Measurements from ENCODE around the gene GTF3C4. TPM values are rescaled to one million over a fixed set of nuclear protein-coding genes. Genes with fewer than 3 reads are reported as not detected.

Gene GTF3C4
- total RNA-seq, 1 experiment from 2014 or later = 25.1 TPM

- no peaks in the 10 kb centered on the region for H3K4me1 ChIP-seq (ENCODE audit: control insufficient read depth, insufficient read depth, low read length)
- no TSS peak for BruUV-seq (replicated peaks)
- H3K9me3 ChIP-seq (ENCODE audit: control insufficient read depth, insufficient read depth, low read depth, low read length) = no peaks in the 10 kb centered on the region
- H3K27me3 ChIP-seq (ENCODE audit: control insufficient read depth, insufficient read depth, low read length) = no peaks in the 10 kb centered on the region
- no peaks in the 10 kb centered on the region for H3K36me3 ChIP-seq (ENCODE audit: control insufficient read depth, insufficient read depth, low read length)
- H3K4me3 ChIP-seq (ENCODE audit: low read depth in 2 of 2, low read length in 2 of 2) = no peak overlapping the region
- CTCF ChIA-PET = no interaction called here
- POLR2A ChIA-PET = no interaction called here
- intact Hi-C loops (cut with micrococcal nuclease; ENCODE audit: unreplicated experiment) (no loop called here), in situ Hi-C loops (cut with HindIII; ENCODE audit: low pct_unique_long_range_greater_than_20kb, low sequenced_read_pairs) (no loop called here)
- TF ChIP-seq TCF7L2 (IDR thresholded peaks at IDR 0.05; ENCODE audit: low read depth, low read length) = no peak
- TF ChIP-seq POLR2AphosphoS5 (IDR thresholded peaks at IDR 0.05; ENCODE audit: low read depth, low read length) = no peak
- no peak for TF ChIP-seq SIN3A (IDR thresholded peaks at IDR 0.05; ENCODE audit: borderline replicate concordance, insufficient read depth, low read depth, low read length)
- TF ChIP-seq, protein P1, sequence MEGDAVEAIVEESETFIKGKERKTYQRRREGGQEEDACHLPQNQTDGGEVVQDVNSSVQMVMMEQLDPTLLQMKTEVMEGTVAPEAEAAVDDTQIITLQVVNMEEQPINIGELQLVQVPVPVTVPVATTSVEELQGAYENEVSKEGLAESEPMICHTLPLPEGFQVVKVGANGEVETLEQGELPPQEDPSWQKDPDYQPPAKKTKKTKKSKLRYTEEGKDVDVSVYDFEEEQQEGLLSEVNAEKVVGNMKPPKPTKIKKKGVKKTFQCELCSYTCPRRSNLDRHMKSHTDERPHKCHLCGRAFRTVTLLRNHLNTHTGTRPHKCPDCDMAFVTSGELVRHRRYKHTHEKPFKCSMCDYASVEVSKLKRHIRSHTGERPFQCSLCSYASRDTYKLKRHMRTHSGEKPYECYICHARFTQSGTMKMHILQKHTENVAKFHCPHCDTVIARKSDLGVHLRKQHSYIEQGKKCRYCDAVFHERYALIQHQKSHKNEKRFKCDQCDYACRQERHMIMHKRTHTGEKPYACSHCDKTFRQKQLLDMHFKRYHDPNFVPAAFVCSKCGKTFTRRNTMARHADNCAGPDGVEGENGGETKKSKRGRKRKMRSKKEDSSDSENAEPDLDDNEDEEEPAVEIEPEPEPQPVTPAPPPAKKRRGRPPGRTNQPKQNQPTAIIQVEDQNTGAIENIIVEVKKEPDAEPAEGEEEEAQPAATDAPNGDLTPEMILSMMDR (IDR thresholded peaks at IDR 0.05) = no peak
- TF ChIP-seq REST (IDR thresholded peaks at IDR 0.05; ENCODE audit: insufficient read depth in 1 of 2, low read depth in 2 of 2, low read length in 1 of 2) = no peak
- no peak overlapping the region for H3K27ac ChIP-seq (ENCODE audit: low read length)
- DNase-seq (ENCODE audit: low read depth, low spot score) (no peak), ATAC-seq (no peak)
These were observed 72.6 kb downstream of the GTF3C4 start for GRCh38 chr9:132742821-132743311.

DNA sequence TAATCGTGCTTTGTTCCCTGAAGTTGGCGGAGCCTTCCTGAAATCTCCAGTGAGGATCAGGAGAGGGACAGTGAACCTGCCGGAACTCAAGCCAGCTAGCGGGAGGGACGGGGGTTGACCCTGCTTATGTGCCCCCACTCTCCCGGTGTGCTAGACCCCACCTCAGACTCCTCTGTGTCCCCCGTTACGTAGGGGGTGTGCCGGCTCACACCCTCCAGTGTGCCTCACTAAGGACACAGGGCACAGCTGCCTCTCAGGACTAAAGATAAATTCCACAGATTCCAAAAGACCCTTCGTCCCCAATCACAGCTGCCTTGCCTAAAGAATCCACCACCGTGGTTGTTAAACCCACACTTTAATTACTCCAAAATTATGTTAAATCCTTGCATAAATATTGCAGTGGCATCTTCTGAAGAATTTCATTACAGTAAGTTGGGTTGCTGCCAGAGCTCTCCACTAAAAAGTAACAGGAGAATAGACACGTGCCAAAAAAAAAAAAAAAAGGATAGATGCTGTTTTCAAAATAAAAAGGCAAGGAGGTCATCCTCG lies 73.7 kb downstream of the GTF3C4 start:
- Histone ChIP-seq H3K27me3 (ENCODE audit: control insufficient read depth, insufficient read depth, low read length) (no peaks in the 10 kb centered on the region), H3K27ac (ENCODE audit: low read length) (no peak overlapping the region), H3K4me1 (ENCODE audit: control insufficient read depth, insufficient read depth, low read length) (no peaks in the 10 kb centered on the region), H3K9me3 (ENCODE audit: control insufficient read depth, insufficient read depth, low read depth, low read length) (no peaks in the 10 kb centered on the region), H3K36me3 (ENCODE audit: control insufficient read depth, insufficient read depth, low read length) (no peaks in the 10 kb centered on the region), H3K4me3 (ENCODE audit: low read depth in 2 of 2, low read length in 2 of 2) (no peak overlapping the region)
- ChIA-PET CTCF (no interaction called here), POLR2A (no interaction called here)
- in situ Hi-C loops (cut with HindIII; ENCODE audit: low pct_unique_long_range_greater_than_20kb, low sequenced_read_pairs) = no loop called here
- intact Hi-C loops (cut with micrococcal nuclease; ENCODE audit: unreplicated experiment) = no loop called here
- no TSS peak for BruUV-seq (replicated peaks)
- ATAC-seq (no peak), DNase-seq (ENCODE audit: low read depth, low spot score) (no peak)
- TF ChIP-seq SIN3A (IDR thresholded peaks at IDR 0.05; ENCODE audit: borderline replicate concordance, insufficient read depth, low read depth, low read length) = no peak
- TF ChIP-seq POLR2AphosphoS5 (IDR thresholded peaks at IDR 0.05; ENCODE audit: low read depth, low read length) = no peak
- TF ChIP-seq, protein P1 (IDR thresholded peaks at IDR 0.05) = no peak
- TF ChIP-seq TCF7L2 (IDR thresholded peaks at IDR 0.05; ENCODE audit: low read depth, low read length) = no peak
- no peak for TF ChIP-seq REST (IDR thresholded peaks at IDR 0.05; ENCODE audit: insufficient read depth in 1 of 2, low read depth in 2 of 2, low read length in 1 of 2)

All from Panc1 (cell line).